ENCODE data around the gene ATP8B4. TPM values are rescaled to one million over a fixed set of nuclear protein-coding genes. Genes with fewer than 3 reads are reported as not detected.

ATP8B4 gene
- total RNA-seq (2021) (0.20 and 0.60 TPM in 2 replicates), Bru-seq, nascent RNA (percentile 15 among the genes with signal in this experiment), BruChase-seq, experiment 1, labeled RNA remaining after a 2-hour chase (percentile 10 among the genes with signal in this experiment), BruChase-seq, experiment 2, labeled RNA remaining after a 6-hour chase (percentile 6 among the genes with signal in this experiment)
- long read RNA-seq: 0 reads

DNA sequence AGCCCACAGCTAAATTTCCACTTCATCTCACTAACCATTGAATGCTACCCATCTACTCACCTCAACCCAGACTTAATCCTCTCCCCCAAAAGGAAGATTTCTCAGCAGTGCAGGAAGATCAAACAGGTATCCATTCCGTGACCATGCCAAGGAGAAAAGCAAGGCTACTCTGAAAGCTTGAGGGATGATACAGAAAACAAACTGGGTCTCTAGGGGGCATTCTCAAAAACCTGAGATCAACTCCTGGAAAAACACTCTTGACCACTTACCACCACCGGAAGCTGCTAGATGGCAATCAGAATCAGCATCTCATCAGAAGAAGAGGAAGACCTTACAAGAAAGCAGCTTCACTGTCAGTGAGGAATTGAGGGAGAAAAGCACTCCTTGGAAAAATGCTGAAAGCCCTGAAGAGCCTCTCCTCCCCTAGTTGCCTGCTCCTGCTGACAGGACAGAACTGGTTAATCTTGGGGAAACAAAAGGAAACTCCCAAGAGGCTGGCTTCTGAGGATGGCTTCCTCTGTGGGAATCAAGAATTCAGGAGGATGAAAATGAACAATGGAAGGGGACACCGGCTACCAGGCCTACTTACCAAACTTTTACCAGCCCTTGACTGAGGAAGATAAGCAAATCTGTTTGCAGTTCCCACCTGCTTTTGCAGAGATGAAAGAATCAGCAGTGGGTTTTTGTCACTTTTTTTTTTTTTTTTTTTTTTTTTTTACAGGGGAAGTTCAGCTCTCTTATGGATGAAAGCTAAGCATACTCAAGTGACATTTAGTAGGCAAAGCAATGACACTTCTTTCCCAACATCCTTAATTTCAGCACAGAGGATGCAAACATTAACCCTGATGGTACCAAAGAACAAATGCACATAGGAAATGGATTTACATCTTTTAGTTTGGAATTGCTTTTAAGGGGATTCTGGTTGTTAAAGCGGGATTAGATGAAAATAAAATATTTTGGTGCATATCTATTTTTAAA, at the start of gene ATP8B4:
TSS of gene ATP8B4 (minus strand) at position 171 of the 978 bp plus-strand sequence. CDS start 12,267 bp downstream, outside the sequence.
- BruUV-seq (replicated peaks): no TSS peak
- no peak for DNase-seq
- Histone ChIP-seq H3K4me2 (no peak within 1 kb of the TSS), H3K9me3 (ENCODE audit: insufficient read depth, low read depth) (no peaks in the 10 kb centered on the region), H4K20me1 (ENCODE audit: insufficient read depth) (no peaks in the 10 kb centered on the region), H3K27me3 (ENCODE audit: insufficient read depth, low read depth) (no peaks in the 10 kb centered on the region), H3F3A (ENCODE audit: insufficient read depth, low read depth) (no peaks in the 10 kb centered on the region), H3K27ac (no peak within 1 kb of the TSS), H3K36me3 (ENCODE audit: low read depth) (no peaks in the 10 kb centered on the region), H3K9me2 (ENCODE audit: insufficient read depth) (no peaks in the 10 kb centered on the region), H3K4me1 (replicated peaks; ENCODE audit: insufficient read depth) (no peaks in the 10 kb centered on the region), H3K4me3 (no peak within 1 kb of the TSS), H3K79me2 (ENCODE audit: low read depth) (no peaks in the 10 kb centered on the region), H2AFZ (no peak within 1 kb of the TSS)
- intact Hi-C loops (cut with micrococcal nuclease; ENCODE audit: unreplicated experiment): no loop called here
- ChIA-PET CTCF (no interaction called here), POLR2A (ENCODE audit: unreplicated experiment) (no interaction called here)
- TF ChIP-seq, protein P1, sequence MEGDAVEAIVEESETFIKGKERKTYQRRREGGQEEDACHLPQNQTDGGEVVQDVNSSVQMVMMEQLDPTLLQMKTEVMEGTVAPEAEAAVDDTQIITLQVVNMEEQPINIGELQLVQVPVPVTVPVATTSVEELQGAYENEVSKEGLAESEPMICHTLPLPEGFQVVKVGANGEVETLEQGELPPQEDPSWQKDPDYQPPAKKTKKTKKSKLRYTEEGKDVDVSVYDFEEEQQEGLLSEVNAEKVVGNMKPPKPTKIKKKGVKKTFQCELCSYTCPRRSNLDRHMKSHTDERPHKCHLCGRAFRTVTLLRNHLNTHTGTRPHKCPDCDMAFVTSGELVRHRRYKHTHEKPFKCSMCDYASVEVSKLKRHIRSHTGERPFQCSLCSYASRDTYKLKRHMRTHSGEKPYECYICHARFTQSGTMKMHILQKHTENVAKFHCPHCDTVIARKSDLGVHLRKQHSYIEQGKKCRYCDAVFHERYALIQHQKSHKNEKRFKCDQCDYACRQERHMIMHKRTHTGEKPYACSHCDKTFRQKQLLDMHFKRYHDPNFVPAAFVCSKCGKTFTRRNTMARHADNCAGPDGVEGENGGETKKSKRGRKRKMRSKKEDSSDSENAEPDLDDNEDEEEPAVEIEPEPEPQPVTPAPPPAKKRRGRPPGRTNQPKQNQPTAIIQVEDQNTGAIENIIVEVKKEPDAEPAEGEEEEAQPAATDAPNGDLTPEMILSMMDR (conservative IDR thresholded peaks at IDR 0.05): no peak
- TF ChIP-seq EZH2 (IDR thresholded peaks at IDR 0.05; ENCODE audit: low read depth): no peak

- Histone ChIP-seq H3K27me3 (ENCODE audit: insufficient read depth, low read depth) (no peaks in the 10 kb centered on the region), H3K4me1 (replicated peaks; ENCODE audit: insufficient read depth) (peaks cover 26% of the 10 kb centered on the region), H3K79me2 (ENCODE audit: low read depth) (no peaks in the 10 kb centered on the region), H4K20me1 (ENCODE audit: insufficient read depth) (no peaks in the 10 kb centered on the region), H3K9me2 (ENCODE audit: insufficient read depth) (no peaks in the 10 kb centered on the region), H3K9me3 (ENCODE audit: insufficient read depth, low read depth) (no peaks in the 10 kb centered on the region), H3K4me2 (no peak overlapping the region), H3K4me3 (no peak overlapping the region), H3K27ac (no peak overlapping the region), H3F3A (ENCODE audit: insufficient read depth, low read depth) (peaks cover 11% of the 10 kb centered on the region; the same call in 1 of the 2 replicates), H2AFZ (no peak overlapping the region), H3K36me3 (ENCODE audit: low read depth) (no peaks in the 10 kb centered on the region)
- BruUV-seq (replicated peaks): no TSS peak
- CTCF ChIA-PET: no interaction called here
- POLR2A ChIA-PET (ENCODE audit: unreplicated experiment): interaction anchor here (0.6 kb wide), 1 partner anchor 14 kb away, joined by 4 read pairs; the partner anchor contains the start of gene SLC27A2
- intact Hi-C loops (cut with micrococcal nuclease; ENCODE audit: unreplicated experiment): no loop called here
- TF ChIP-seq, protein P1 (conservative IDR thresholded peaks at IDR 0.05): no peak
- no peak for TF ChIP-seq EZH2 (IDR thresholded peaks at IDR 0.05; ENCODE audit: low read depth)
- no peak for DNase-seq
Measured at GRCh38 chr15:50168379-50168778, 49.3 kb upstream of the ATP8B4 start.

DNA sequence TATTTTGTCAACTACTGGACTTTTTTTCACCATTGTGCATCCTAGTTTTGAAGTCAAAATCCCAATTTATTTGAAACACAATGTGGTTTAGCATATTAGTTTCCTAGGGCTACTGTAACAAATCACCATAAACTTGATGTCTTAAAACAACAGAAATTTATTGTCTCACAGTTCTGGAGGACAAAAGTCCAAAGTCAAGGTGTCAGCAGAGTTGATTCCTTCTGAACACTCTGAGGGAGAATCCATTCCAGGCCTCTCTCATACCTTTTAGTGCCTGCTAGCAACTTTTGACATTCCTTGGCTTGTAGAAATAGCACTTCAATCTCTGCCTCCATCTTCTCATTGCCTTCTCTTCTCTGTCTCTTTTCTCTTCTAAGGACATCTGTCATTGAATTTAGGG, 48.1 kb upstream of the ATP8B4 start:
- Histone ChIP-seq H3F3A (ENCODE audit: insufficient read depth, low read depth) (peaks cover 11% of the 10 kb centered on the region; the same call in 1 of the 2 replicates), H3K4me1 (replicated peaks; ENCODE audit: insufficient read depth) (peaks cover 32% of the 10 kb centered on the region), H3K27ac (peak overlapping the region; percentile 78)

More for the DNA sequence above, 48.1 kb upstream of the ATP8B4 start:
- DNase-seq: no peak
- CTCF ChIA-PET: no interaction called here
- no peak for TF ChIP-seq EZH2 (IDR thresholded peaks at IDR 0.05; ENCODE audit: low read depth)
- TF ChIP-seq, protein P1 (conservative IDR thresholded peaks at IDR 0.05): no peak
- Histone ChIP-seq H3K4me3 (no peak overlapping the region), H3K4me2 (no peak overlapping the region), H3K27me3 (ENCODE audit: insufficient read depth, low read depth) (no peaks in the 10 kb centered on the region), H2AFZ (no peak overlapping the region), H3K9me2 (ENCODE audit: insufficient read depth) (no peaks in the 10 kb centered on the region), H3K9me3 (ENCODE audit: insufficient read depth, low read depth) (no peaks in the 10 kb centered on the region), H3K36me3 (ENCODE audit: low read depth) (no peaks in the 10 kb centered on the region), H3K79me2 (ENCODE audit: low read depth) (no peaks in the 10 kb centered on the region), H4K20me1 (ENCODE audit: insufficient read depth) (no peaks in the 10 kb centered on the region)
- POLR2A ChIA-PET (ENCODE audit: unreplicated experiment): no interaction called here
- intact Hi-C loops (cut with micrococcal nuclease; ENCODE audit: unreplicated experiment): no loop called here
- BruUV-seq (replicated peaks): no TSS peak
